ENCODE data around the gene WWOX. TPM values are rescaled to one million over a fixed set of nuclear protein-coding genes. Genes with fewer than 3 reads are reported as not detected.

The WWOX gene
- total and polyA plus RNA-seq, 2 donors: 15.3 to 28.4 TPM

DNA sequence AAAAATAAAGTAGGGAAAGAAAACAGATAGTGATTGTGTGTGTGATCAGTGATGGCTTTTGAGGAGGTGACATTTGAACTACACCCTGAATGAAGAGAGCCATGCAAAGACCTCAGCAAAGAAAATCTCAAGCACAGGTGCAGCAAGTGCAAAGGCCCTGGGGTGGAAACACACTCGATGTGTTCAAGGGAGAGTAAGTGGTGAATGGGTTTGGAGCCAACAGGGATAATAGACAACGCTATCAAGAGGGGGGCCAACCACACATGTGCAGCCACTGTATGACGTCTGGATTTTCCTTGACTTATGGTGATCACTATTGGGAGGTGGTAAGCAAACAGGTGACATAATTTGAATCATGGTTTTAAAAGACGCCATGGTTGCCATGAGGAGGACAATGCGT is 564.2 kb downstream of the WWOX start:
- no peak for DNase-seq (ENCODE audit: extremely low spot score)
- WGBS: 96% methylated on average over 5 of the region's 5 CpGs
- Histone ChIP-seq H3K4me1 (ENCODE audit: insufficient read depth) (no peaks in the 10 kb centered on the region), H3K4me3 (ENCODE audit: low read depth, low read length) (no peak overlapping the region), H3K36me3 (ENCODE audit: insufficient read depth) (no peaks in the 10 kb centered on the region), H3K27ac (ENCODE audit: low read depth) (no peak overlapping the region)

DNA sequence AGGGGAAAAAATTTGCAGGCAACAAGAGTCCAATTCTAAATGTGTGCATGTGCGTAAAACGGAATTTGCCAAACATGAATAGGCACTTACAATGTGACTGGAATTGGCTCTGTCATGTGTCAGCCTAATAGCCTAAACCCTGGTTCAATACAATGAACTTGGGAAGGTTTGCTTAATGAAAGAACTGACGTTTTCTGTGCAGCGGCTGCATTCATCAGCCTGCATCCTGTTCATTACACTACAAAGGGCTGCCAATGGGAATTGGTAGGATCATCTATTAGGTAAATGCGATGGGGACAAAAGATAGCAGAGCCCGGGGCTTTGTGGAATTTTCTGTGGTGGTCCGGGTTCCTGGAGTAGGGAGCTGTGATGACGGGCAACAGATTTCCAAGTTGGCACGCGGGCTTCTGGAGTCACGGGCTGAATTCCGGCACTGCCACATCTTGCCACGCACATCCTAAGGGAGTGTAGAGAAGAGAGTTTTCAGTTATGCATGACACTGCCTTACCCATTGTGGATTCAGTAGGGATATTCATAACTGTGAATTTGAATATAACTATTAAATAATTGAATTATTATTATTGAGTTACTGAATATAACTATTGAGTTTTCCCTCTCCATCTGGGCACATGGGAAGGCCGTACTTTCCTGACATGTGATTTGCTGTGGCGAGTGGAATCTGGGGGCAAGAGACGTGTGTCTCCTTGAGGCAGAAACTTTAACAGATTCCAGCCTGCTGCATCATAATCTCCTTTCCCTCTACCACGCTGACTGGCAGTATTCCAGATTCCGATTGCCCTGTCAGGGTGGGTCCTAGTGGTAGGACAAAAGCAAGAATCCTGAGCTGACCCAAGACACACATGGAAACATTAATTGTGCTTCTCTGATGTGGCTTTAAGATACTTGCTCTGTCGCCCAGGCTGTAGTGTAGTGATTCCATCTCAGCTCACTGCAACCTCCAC is 565.6 kb downstream of the WWOX start:
- H3K36me3 ChIP-seq (ENCODE audit: insufficient read depth): no peaks in the 10 kb centered on the region
- no peak overlapping the region for H3K27ac ChIP-seq (ENCODE audit: low read depth)
- 88% methylated on average over 19 of the region's 19 CpGs for WGBS
- DNase-seq (ENCODE audit: extremely low spot score): no peak
- H3K4me3 ChIP-seq (ENCODE audit: low read depth, low read length): no peak overlapping the region
- no peaks in the 10 kb centered on the region for H3K4me1 ChIP-seq (ENCODE audit: insufficient read depth)

DNA sequence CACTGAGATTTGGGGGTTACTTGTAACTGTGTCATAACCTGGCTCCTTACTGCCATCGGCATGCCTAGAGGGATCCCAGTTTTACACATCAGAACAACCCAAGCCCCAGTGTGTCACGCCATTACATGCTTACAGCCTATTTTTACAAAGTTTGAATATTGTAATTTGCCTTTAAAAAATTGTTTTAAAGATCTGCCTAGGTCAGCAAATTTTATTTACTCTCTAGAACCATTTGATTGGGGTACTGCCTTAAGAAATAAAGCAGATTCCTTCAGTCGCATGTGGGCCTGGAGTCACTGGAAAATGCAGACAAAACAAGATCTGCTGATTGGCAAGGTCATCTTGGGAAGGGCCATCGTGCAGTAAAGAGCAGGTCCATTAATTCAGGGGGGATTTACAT is 566.9 kb downstream of the WWOX start:
- Histone ChIP-seq H3K27ac (ENCODE audit: low read depth) (no peak overlapping the region), H3K36me3 (ENCODE audit: insufficient read depth) (no peaks in the 10 kb centered on the region), H3K4me3 (ENCODE audit: low read depth, low read length) (no peak overlapping the region), H3K4me1 (ENCODE audit: insufficient read depth) (no peaks in the 10 kb centered on the region)
- no peak for DNase-seq (ENCODE audit: extremely low spot score)
- 93% methylated on average over 4 of the region's 4 CpGs for WGBS

DNA sequence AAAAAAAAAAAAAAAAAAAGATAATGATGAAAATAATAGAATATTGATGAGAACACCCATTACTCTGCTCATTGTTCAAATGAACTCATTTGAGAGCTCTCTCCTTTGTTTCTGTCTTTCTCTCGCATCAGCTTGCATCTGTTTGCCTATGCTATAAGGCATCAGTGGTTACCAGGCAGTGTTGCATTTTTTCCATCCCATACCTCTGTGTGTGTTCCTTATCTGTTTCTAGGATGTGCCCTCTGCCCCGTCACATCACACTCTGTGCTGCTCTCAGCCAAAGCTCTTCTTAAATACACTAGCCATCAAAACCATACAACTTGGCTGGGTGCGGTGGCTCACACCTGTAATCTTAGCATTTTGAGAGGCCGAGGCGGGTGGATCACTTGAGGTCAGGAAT is 568.2 kb downstream of the WWOX start:
- Histone ChIP-seq H3K4me3 (ENCODE audit: low read depth, low read length) (no peak overlapping the region), H3K4me1 (ENCODE audit: insufficient read depth) (no peaks in the 10 kb centered on the region), H3K27ac (ENCODE audit: low read depth) (no peak overlapping the region), H3K36me3 (ENCODE audit: insufficient read depth) (no peaks in the 10 kb centered on the region)
- DNase-seq (ENCODE audit: extremely low spot score): no peak
- 99% methylated on average over 5 of the region's 5 CpGs for WGBS

DNA sequence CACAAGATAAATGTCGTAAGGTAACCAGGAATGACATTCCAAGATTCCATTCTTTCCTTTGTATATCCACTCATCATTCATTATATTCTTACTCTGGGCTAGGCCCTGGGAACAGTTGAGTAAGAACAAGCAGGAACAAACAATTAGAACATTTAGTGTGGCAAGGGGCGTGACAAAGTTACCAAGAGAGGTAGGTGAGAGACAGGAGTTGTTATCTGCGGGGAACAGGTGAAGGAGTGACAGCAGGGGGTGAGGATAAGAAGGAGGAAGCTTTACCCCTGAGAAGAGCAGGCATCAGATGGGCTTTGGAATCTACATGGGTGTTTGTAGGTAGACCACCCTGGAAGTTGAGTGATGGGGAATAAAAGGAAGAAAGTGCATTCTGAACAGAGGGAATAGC is 568.9 kb downstream of the WWOX start:
- H3K4me1 ChIP-seq (ENCODE audit: insufficient read depth): no peaks in the 10 kb centered on the region
- H3K4me3 ChIP-seq (ENCODE audit: low read depth, low read length): no peak overlapping the region
- no peaks in the 10 kb centered on the region for H3K36me3 ChIP-seq (ENCODE audit: insufficient read depth)
- DNase-seq (ENCODE audit: extremely low spot score): no peak
- 99% methylated on average over 3 of the region's 3 CpGs for WGBS
- no peak overlapping the region for H3K27ac ChIP-seq (ENCODE audit: low read depth)

DNA sequence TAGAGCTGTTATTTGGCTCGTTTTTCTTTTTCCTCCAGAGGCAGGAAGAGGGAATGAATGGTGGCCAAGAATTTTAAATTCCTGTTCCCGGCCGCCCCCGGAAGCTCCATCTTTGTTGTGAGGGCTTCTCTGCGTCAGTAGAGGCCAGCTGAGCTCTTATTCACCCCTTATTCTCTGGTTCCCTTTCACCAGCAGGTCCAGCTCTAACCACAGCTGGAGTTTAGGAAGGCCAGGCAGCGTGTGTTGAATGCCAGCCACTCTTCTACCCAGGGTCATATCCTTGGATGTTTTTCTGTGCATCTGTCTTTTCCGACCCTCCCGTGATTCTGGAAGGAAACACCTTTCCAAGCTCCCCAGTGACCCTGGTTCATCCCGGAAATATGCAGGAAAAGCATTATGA is 570.5 kb downstream of the WWOX start:
- no peak for DNase-seq (ENCODE audit: extremely low spot score)
- WGBS: 54% methylated on average over 9 of the region's 9 CpGs

DNA sequence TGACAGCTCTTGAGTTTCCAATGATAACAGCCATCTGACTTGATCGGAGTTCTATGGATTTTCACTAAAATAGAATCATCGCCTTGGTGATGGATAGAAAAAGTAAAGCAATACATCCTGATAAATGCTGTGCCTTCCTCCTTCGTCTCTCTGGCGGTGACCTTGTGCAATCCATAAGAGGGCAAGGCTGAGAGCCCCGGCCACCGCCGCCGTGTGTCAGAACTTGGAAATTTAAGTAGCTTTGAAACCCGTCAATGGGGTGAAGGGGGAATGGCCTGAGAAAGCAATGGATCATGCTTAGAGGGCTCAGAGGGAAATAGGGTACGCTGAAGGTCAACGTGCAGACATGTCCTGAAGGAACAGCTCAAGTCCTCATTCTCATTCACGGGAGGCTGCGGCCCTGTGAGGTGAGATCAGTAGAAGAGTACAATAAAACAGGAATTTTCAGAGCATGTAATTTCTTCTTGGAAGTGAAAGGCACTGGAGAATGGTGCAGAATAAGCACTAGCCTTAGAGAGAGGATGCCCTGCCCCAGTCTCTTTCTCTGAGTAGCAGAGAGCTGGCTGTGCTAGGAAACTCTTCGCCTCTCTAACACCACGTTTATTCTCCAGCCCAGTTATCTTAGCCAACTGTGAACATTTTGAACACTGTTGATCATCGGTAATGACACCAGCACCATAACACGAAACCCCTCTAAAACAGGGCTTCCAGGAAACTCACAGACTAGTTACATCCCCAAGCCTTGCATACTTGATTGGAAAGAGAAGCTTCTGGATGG is 573.5 kb downstream of the WWOX start:
- Histone ChIP-seq H3K4me3 (ENCODE audit: low read depth, low read length) (no peak overlapping the region), H3K4me1 (ENCODE audit: insufficient read depth) (no peaks in the 10 kb centered on the region), H3K27ac (ENCODE audit: low read depth) (no peak overlapping the region), H3K36me3 (ENCODE audit: insufficient read depth) (no peaks in the 10 kb centered on the region)
- no peak for DNase-seq (ENCODE audit: extremely low spot score)
- 92% methylated on average over 17 of the region's 17 CpGs for WGBS

More for the DNA sequence above, 570.5 kb downstream of the WWOX start:
- H3K27ac ChIP-seq (ENCODE audit: low read depth): no peak overlapping the region
- H3K4me1 ChIP-seq (ENCODE audit: insufficient read depth): no peaks in the 10 kb centered on the region
- no peak overlapping the region for H3K4me3 ChIP-seq (ENCODE audit: low read depth, low read length)
- no peaks in the 10 kb centered on the region for H3K36me3 ChIP-seq (ENCODE audit: insufficient read depth)

DNA sequence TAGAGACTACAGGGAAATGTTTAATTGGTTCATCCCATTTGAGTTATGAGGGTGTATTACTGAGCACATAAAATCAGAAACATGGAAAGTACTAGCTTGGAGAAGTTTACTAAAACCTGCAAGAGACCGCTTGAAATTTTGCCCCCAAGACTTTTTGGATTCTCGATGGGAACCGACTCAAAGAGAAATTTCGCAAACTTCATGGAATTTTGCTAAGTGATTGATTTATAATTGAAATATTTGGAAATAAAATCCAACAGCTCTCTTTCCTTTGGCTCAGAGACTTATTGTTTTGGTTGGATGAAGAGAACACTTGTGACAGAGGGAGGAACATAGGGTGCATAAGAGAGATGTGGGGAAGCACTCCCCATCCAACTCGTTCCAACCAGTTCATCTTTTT is 574.4 kb downstream of the WWOX start:
- no peak for DNase-seq (ENCODE audit: extremely low spot score)
- Histone ChIP-seq H3K4me1 (ENCODE audit: insufficient read depth) (no peaks in the 10 kb centered on the region), H3K36me3 (ENCODE audit: insufficient read depth) (no peaks in the 10 kb centered on the region), H3K4me3 (ENCODE audit: low read depth, low read length) (no peak overlapping the region), H3K27ac (ENCODE audit: low read depth) (no peak overlapping the region)
- WGBS: 78% methylated on average over 5 of the region's 5 CpGs

DNA sequence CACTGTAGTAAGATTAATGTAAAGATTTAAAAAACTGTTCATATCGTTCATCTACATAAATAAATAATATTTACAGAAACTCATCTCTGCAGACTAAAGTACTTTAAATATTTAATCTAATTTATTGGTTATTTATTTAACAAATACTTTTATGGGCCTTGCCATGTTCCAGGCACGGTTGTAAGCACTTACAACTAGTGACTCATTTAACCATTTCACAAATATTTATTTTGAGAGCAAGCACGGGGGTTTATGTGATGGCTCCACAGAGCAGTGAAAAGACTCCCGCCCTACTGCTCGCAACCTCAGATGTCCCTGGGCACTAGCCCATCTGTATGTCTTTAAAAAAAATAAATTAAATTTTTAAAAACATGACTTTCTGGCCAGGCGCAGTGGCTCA is 575.9 kb downstream of the WWOX start:
- DNase-seq (ENCODE audit: extremely low spot score): no peak
- no peak overlapping the region for H3K4me3 ChIP-seq (ENCODE audit: low read depth, low read length)
- H3K36me3 ChIP-seq (ENCODE audit: insufficient read depth): no peaks in the 10 kb centered on the region
- H3K4me1 ChIP-seq (ENCODE audit: insufficient read depth): no peaks in the 10 kb centered on the region
- WGBS: 50% methylated on average over 6 of the region's 6 CpGs
- no peak overlapping the region for H3K27ac ChIP-seq (ENCODE audit: low read depth)

DNA sequence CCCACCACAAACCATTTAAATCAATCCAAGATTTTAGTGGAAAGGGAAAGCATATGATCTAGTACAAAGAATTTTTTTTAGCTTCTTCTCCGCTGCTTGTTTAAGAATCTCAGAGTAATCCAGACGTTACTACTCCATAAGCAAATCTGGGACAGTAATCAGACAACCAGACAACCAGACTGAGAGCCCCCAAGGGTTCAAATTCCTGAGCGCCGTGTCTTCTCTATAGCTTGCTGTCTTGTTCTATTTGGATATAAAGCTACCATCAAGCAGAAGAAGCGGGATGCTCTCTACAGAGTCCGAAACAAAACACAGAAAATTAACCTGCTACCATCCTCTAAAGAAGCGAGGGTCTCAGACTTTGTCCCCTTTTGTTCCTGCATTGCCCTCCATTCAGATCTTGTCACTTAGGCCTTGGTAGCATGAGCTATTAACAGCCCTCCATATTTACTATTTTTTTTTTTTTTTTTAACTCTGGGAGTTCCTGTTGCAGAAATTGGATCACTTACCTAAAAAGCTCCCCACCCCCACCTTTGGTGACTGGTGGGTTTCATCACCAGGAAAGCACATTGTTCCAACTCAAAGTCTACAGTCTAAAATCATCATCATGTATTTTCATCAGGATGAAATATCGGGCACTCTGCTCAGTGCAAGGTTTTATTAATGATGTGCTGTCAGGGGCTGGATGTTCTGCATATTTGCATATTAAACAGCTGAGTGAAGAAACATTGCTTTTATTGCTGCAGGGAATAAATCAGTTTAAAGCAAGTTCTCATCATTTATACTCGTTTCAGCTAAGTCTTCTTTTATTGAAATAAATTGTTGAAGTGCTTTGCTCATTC is 576.7 kb downstream of the WWOX start:
- Histone ChIP-seq H3K36me3 (ENCODE audit: insufficient read depth) (no peaks in the 10 kb centered on the region), H3K4me1 (ENCODE audit: insufficient read depth) (no peaks in the 10 kb centered on the region), H3K27ac (ENCODE audit: low read depth) (no peak overlapping the region), H3K4me3 (ENCODE audit: low read depth, low read length) (no peak overlapping the region)
- no peak for DNase-seq (ENCODE audit: extremely low spot score)
- WGBS: 82% methylated on average over 9 of the region's 9 CpGs

DNA sequence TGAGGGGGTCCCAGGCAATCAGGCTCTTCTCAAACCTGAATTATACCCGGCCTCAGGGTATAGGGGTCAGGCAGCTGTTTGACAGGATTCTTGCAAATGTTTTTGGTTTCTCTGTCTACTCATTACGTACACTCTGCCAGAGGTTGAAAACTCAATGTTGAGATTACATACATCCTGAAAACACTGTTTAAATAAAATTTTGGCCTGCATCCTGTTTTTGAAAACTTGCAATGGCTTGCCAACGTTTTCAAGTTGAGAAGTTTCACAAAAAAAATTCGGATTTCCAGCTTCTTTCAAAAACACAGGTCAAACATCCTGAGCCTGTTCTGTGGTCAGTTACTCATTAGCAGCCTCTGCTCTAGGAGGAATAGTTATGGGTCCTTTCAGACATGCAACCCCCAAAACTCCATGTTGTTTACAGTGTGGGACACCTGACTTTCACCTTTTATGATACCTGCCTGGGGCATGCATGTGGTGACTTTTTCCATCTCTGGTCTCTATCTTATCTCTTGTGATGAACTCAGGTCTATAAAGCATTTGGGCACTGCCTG is 577.8 kb downstream of the WWOX start:
- 51% methylated on average over 4 of the region's 4 CpGs for WGBS
- Histone ChIP-seq H3K27ac (ENCODE audit: low read depth) (no peak overlapping the region), H3K4me1 (ENCODE audit: insufficient read depth) (no peaks in the 10 kb centered on the region), H3K4me3 (ENCODE audit: low read depth, low read length) (no peak overlapping the region), H3K36me3 (ENCODE audit: insufficient read depth) (no peaks in the 10 kb centered on the region)
- DNase-seq (ENCODE audit: extremely low spot score): no peak

DNA sequence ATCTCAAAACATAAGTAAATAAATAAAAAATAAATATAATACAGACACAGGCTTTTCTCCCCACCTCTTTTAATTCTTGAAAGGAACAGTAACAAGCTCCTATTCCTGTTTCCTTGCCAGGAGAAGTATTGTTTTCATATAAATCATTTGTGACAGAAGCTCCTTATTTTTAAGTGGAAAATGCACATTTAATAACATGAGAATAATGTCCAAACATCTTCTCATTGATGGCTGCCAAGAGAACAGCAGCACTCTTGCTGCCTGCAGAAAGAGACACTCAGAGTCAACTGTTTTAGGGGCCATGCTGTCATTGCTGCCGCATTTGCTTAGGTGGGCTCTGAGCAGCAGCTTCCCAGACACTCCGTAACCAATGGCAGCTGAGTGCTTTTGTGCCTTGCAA is 580.1 kb downstream of the WWOX start:
- H3K4me1 ChIP-seq (ENCODE audit: insufficient read depth): no peaks in the 10 kb centered on the region
- no peak overlapping the region for H3K27ac ChIP-seq (ENCODE audit: low read depth)
- whole genome bisulfite sequencing: 95% methylated on average over 2 of the region's 2 CpGs
- H3K36me3 ChIP-seq (ENCODE audit: insufficient read depth): no peaks in the 10 kb centered on the region
- no peak for DNase-seq (ENCODE audit: extremely low spot score)
- no peak overlapping the region for H3K4me3 ChIP-seq (ENCODE audit: low read depth, low read length)

DNA sequence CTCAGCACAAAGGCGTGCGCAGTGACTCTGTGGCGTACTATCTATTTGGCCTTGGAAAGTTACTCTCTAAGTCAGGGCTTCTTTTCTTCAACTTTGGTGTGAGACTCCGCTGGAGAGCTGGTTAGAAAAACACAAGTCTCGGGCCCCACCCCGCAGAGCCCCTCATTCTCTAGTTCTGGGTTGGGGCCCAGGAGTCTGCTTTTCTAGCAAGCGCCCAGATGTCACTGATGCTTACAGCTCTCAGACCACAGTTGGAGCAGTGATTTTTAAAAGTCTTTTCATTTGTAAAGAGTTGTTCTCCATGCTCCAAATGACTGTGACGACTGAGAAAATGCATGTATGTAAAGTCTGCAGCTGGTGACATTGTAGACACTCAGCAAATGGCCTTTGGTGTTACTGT is 582.3 kb downstream of the WWOX start:
- WGBS: 85% methylated on average over 8 of the region's 8 CpGs
- H3K4me3 ChIP-seq (ENCODE audit: low read depth, low read length): no peak overlapping the region
- DNase-seq (ENCODE audit: extremely low spot score): no peak

More for the DNA sequence above, 582.3 kb downstream of the WWOX start:
- Histone ChIP-seq H3K4me1 (ENCODE audit: insufficient read depth) (no peaks in the 10 kb centered on the region), H3K27ac (ENCODE audit: low read depth) (no peak overlapping the region), H3K36me3 (ENCODE audit: insufficient read depth) (no peaks in the 10 kb centered on the region)

All from urinary bladder (tissue), 4 donors.